Smooth muscle cell of the coronary artery (primary cell): ENCODE measurements around the gene CGB8. TPM values are rescaled to one million over a fixed set of nuclear protein-coding genes. Genes with fewer than 3 reads are reported as not detected.

Experiments
- total RNA-seq: library from RNA; depleted of rRNA; stranded (reverse); fragments of >200 nt; gene quantifications from 2 replicates; pipeline ENCODE4 v1.2.3, GENCODE V29; 2014; ENCODE audit warnings: low replicate concordance

Gene CGB8
- total RNA-seq: not detected in 2 replicates

DNA sequence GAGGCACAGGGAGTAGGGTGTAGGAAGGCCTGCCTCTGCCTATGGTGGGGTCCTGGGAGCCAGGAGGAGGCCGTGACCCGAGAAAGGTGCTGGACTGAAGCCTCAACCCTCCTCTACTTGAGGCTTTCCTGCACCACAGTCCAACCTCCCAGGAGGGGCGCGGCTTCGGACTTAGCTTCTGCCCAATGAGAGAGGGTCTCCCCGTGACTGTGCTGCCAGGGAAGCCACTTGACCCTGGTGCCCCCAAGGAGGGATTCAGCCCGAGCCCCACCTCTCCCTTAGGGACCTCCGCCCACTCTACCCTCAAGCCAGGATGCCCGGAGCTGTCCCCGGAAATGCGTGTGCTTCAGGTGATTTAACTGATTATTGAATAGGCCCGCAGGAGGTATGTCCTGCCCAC, at the start of gene CGB8:
Gene CGB8 (minus strand): TSS at position 101 of the 400 bp plus-strand sequence. CDS start 372 bp downstream, outside the sequence.

DNA sequence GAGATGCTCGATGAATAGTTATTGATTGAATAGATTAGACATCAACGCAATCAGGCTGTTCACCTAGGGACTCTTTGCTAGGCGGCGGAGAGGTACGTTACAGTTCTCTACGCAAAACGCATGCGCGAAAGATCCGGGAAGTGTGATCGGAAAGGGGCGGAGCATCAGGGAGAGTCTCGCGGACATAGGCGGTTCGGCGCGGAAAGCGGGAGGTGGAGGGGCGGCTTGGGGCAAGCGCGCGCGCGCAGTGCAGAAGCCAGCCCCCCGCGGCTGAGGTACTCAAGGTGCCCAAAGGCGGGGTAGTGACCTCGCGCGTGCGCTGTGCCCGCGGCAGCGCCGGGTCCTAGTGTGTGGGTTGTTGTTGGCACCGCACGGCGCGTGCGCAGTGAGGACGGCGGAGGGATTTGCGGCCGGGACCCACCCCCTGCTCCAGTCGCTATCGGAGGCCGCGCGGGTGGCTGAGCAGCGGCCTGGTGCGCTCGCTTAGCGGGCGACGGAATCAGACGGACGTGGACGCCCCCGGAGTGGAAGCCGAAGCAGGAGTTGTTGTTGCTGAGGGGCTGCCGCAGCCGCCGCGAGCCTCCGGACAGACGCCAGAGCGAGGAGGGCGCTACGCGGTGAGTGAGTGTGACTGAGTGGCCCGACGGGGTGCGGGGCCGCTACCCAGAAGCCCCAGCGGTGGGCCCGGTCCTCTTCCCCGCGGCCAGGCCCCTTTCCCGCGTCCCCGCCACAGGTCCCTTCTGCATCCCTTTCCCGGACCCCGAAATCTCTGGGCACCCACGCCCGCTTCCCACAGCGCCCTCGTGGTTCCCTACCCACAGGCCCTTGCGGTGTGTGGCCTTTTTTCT, 36.3 kb upstream of the CGB8 start, which contains the start of gene SNRNP70:
Gene SNRNP70 (plus strand): TSS at position 432 of the 848 bp plus-strand sequence. CDS start 964 bp downstream, outside the sequence.

DNA sequence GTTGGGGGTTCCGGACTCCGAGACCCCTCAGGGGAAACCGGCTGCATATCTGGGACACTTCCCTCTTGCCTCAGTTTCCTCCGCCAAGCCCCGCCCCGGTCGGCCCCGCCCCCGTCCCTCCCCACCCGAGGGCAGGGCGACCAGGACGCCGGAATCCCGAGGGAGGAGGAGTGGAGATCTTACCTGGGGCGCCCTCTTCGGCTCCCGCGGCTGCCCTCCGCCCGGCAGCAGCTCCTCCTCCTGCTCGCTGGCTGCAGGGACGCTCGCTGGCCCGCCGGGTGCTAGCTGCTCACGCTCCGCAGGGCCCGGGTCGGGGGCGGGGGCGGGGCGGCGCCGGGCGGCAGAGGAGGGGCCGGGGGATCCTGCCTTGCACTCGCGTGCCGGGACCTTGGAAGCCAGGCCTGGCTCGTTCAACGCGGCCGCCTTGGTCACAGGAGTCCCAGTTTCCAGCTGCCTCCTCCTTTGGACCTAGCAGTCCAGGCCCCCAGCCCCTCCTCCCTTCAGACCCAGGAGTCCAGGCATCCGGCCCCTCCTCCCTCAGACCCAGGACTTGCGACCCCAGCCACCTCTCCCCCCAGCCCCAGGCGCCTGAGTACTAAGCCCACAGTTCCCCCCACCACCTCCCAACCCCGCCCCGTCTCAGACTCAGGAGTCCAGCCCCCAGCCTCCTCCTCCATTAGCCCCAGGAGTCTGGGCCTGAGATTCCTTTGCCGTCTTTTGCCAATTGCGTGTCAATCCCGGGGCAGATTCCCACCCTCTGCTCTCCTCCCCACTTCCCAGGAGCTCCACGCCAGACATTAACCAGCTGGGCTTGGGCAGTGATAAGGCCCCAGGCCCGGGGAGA, 16.1 kb upstream of the CGB8 start, which contains the start of gene NTF4:
Gene NTF4 (minus strand): TSS at position 51 of the 844 bp plus-strand sequence. CDS start 2,821 bp downstream, outside the sequence.

GRCh38 chr19:49057636-49058234, 8.8 kb upstream of the CGB8 start, which contains the start of gene CGB7:
Gene CGB7 (minus strand): TSS chr19:49057749. CDS start chr19:49055375, 2,374 bp downstream.

DNA sequence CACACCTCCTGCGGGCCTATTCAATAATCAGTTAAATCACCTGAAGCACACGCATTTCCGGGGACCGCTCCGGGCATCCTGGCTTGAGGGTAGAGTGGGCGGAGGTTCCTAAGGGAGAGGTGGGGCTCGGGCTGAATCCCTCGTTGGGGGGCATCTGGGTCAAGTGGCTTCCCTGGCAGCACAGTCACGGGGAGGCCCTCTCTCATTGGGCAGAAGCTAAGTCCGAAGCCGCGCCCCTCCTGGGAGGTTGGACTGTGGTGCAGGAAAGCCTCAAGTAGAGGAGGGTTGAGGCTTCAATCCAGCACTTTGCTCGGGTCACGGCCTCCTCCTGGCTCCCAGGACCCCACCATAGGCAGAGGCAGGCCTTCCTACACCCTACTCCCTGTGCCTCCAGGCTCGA, 5.4 kb downstream of the CGB8 start, which contains the start of gene CGB5:
Gene CGB5 (plus strand): TSS at position 301 of the 400 bp plus-strand sequence. CDS start 362 bp downstream, outside the sequence.

DNA sequence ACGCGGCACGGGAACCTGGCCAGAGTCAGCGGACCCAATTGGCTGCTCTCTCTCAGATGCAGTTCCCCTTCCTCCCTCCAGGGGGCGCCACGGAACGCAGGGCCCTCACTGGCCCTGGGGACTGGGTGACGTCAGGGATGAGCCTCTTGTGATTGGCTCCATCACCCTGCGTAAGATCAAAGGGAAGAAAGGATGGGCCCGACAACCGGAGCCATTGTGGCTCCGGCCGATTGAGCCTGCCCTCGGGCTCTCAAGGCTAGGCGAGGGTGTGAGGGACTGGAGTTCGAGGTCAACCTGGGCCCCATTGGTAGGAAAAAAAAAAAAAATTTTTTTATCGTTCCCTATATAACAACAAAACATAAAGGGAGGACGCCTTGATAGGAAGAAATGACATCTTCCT, 12.1 kb downstream of the CGB8 start, which contains the start of gene CGB1:
Gene CGB1 (minus strand): TSS at position 81 of the 400 bp plus-strand sequence. CDS start 184 bp downstream, outside the sequence.

GRCh38 chr19:49031642-49032301, 17.1 kb downstream of the CGB8 start, which contains the start of gene CGB2:
Gene CGB2 (plus strand): TSS chr19:49031890. CDS start chr19:49032096, 206 bp downstream.

GRCh38 chr19:49024233-49024632, 24.7 kb downstream of the CGB8 start, which contains the start of gene CGB3:
Gene CGB3 (minus strand): TSS chr19:49024333. CDS start chr19:49023971, 362 bp downstream.

DNA sequence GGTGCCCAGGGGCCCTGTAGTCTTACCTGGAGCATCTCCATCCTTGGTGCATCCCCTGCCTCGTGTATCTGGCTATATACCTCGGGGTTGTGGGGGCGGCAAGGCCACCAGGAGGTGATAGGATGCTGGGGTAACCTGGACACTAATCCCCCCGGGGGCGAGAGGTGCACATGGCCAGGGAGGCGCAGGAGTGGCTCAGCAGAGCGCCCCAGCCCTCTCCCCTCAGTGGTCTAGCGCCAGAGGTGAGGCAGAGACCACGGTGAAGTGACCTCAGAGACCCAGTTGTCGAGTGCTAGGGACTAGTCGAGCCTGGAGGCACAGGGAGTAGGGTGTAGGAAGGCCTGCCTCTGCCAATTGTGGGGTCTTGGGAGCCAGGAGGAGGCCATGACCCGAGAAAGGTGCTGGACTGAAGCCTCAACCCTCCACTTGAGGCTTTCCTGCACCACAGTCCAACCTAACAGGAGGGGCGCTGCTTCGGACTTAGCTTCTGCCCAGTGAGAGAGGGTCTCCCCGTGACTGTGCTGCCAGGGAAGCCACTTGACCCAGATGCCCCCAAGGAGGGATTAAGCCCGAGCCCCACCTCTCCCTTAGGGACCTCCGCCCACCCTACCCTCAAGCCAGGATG, 31.8 kb downstream of the CGB8 start, which contains the start of gene LHB:
Gene LHB (minus strand): TSS at position 51 of the 625 bp plus-strand sequence. CDS start 10 bp downstream, at position 41.

Other genes with a start within 250 kb of the CGB8 start
- 24.1 and 34.1 TPM in 2 replicates for gene BCAT2, start 238.1 kb downstream of the CGB8 start, total RNA-seq
- 5.3 and 8.8 TPM in 2 replicates for gene HSD17B14, start 212.6 kb downstream of the CGB8 start, total RNA-seq
- 8.3 and 20.7 TPM in 2 replicates for gene PLEKHA4, start 180.5 kb downstream of the CGB8 start, total RNA-seq
- gene PPP1R15A, start 176.7 kb downstream of the CGB8 start, total RNA-seq: 37.8 and 59.0 TPM in 2 replicates
- gene TULP2, start 150.4 kb downstream of the CGB8 start, total RNA-seq: 0.08 and 0.59 TPM in 2 replicates
- 113 and 238 TPM in 2 replicates for gene NUCB1, start 148.8 kb downstream of the CGB8 start, total RNA-seq
- gene DHDH, start 115.4 kb downstream of the CGB8 start, total RNA-seq: 0.38 and 0.82 TPM in 2 replicates
- gene BAX, start 94.2 kb downstream of the CGB8 start, total RNA-seq: 65.3 and 139 TPM in 2 replicates
- 1,491 and 2,478 TPM in 2 replicates for gene FTL, start 83.8 kb downstream of the CGB8 start, total RNA-seq
- 27.9 and 31.0 TPM in 2 replicates for gene GYS1, start 55.8 kb downstream of the CGB8 start, total RNA-seq
- 246 and 247 TPM in 2 replicates for gene RUVBL2, start 55.2 kb downstream of the CGB8 start, total RNA-seq
- gene LHB, start 32.0 kb downstream of the CGB8 start, total RNA-seq: 0.15 TPM in 1 of 2 replicates, not detected in the other
- gene CGB3, start 24.8 kb downstream of the CGB8 start, total RNA-seq: not detected in 2 replicates
- not detected in 2 replicates for gene CGB2, start 17.2 kb downstream of the CGB8 start, total RNA-seq
- not detected in 2 replicates for gene CGB1, start 12.2 kb downstream of the CGB8 start, total RNA-seq
- gene CGB5, start 5.3 kb downstream of the CGB8 start, total RNA-seq: not detected in 2 replicates
- gene CGB7, start 8.6 kb upstream of the CGB8 start, total RNA-seq: 0.15 and 0.23 TPM in 2 replicates
- 0.23 TPM in 1 of 2 replicates, not detected in the other for gene NTF4, start 15.7 kb upstream of the CGB8 start, total RNA-seq
- not detected in 2 replicates for gene KCNA7, start 23.6 kb upstream of the CGB8 start, total RNA-seq
- 119 and 188 TPM in 2 replicates for gene SNRNP70, start 36.3 kb upstream of the CGB8 start, total RNA-seq
- gene LIN7B, start 65.3 kb upstream of the CGB8 start, total RNA-seq: 6.2 and 16.4 TPM in 2 replicates
- gene C19orf73, start 70.0 kb upstream of the CGB8 start, total RNA-seq: 0.70 and 1.4 TPM in 2 replicates
- gene PPFIA3, start 70.4 kb upstream of the CGB8 start, total RNA-seq: 1.3 and 2.1 TPM in 2 replicates
- gene HRC, start 106.3 kb upstream of the CGB8 start, total RNA-seq: 0.12 and 0.30 TPM in 2 replicates
- 7.5 and 10.6 TPM in 2 replicates for gene TRPM4, start 108.7 kb upstream of the CGB8 start, total RNA-seq